Measurements from ENCODE around the gene NCAPG2.

Gene NCAPG2

GRCh38 chr7:158585721-158586498, 118.7 kb downstream of the NCAPG2 start:
- no peak overlapping the region for H3K27ac ChIP-seq (ENCODE audit: low read depth, low read length)
- no peak overlapping the region for H3K9ac ChIP-seq (ENCODE audit: low read length in 5 of 5)
- H3K9me3 ChIP-seq (ENCODE audit: control insufficient read depth in 5 of 5, low read length in 5 of 5) = peaks cover 0 to 2% (median 0%) of the 10 kb centered on the region in 5 donors
- H3K36me3 ChIP-seq (ENCODE audit: control insufficient read depth in 5 of 5, insufficient read depth in 5 of 5, low read length in 5 of 5) = no peaks in the 10 kb centered on the region
- peaks cover 16 to 44% (median 33%) of the 10 kb centered on the region in 5 donors for H3K27me3 ChIP-seq (ENCODE audit: control insufficient read depth in 5 of 5, insufficient read depth in 4 of 5, low read length in 5 of 5)
- no peak overlapping the region for H3K4me3 ChIP-seq (ENCODE audit: low read depth in 1 of 5, low read length in 5 of 5)
- H3K4me1 ChIP-seq (ENCODE audit: control insufficient read depth in 5 of 5, insufficient read depth in 5 of 5, low read length in 5 of 5) = peaks cover 0 to 14% (median 10%) of the 10 kb centered on the region in 5 donors

- Histone ChIP-seq H3K27ac (ENCODE audit: low read depth, low read length) (no peak overlapping the region), H3K4me3 (ENCODE audit: low read depth in 1 of 5, low read length in 5 of 5) (no peak overlapping the region), H3K9me3 (ENCODE audit: control insufficient read depth in 5 of 5, low read length in 5 of 5) (peaks cover 10 to 14% (median 12%) of the 10 kb centered on the region in 5 donors), H3K9ac (ENCODE audit: low read length in 5 of 5) (no peak overlapping the region), H3K36me3 (ENCODE audit: control insufficient read depth in 5 of 5, insufficient read depth in 5 of 5, low read length in 5 of 5) (no peaks in the 10 kb centered on the region), H3K4me1 (ENCODE audit: control insufficient read depth in 5 of 5, insufficient read depth in 5 of 5, low read length in 5 of 5) (peaks cover 0 to 14% (median 10%) of the 10 kb centered on the region in 5 donors), H3K27me3 (ENCODE audit: control insufficient read depth in 5 of 5, insufficient read depth in 4 of 5, low read length in 5 of 5) (peaks cover 16 to 44% (median 36%) of the 10 kb centered on the region in 5 donors)
These were observed 120.2 kb downstream of the NCAPG2 start for GRCh38 chr7:158584407-158584806.

GRCh38 chr7:158583810-158584209, 120.8 kb downstream of the NCAPG2 start:
- Histone ChIP-seq H3K27me3 (ENCODE audit: control insufficient read depth in 5 of 5, insufficient read depth in 4 of 5, low read length in 5 of 5) (peaks cover 16 to 44% (median 36%) of the 10 kb centered on the region in 5 donors), H3K27ac (ENCODE audit: low read depth, low read length) (no peak overlapping the region), H3K9me3 (ENCODE audit: control insufficient read depth in 5 of 5, low read length in 5 of 5) (peaks cover 12 to 18% (median 16%) of the 10 kb centered on the region in 5 donors), H3K36me3 (ENCODE audit: control insufficient read depth in 5 of 5, insufficient read depth in 5 of 5, low read length in 5 of 5) (no peaks in the 10 kb centered on the region), H3K4me3 (ENCODE audit: low read depth in 1 of 5, low read length in 5 of 5) (no peak overlapping the region), H3K9ac (ENCODE audit: low read length in 5 of 5) (no peak overlapping the region), H3K4me1 (ENCODE audit: control insufficient read depth in 5 of 5, insufficient read depth in 5 of 5, low read length in 5 of 5) (peaks cover 0 to 14% (median 10%) of the 10 kb centered on the region in 5 donors)

GRCh38 chr7:158583143-158583542, 121.5 kb downstream of the NCAPG2 start:
- H3K27ac ChIP-seq (ENCODE audit: low read depth, low read length) = no peak overlapping the region
- no peaks in the 10 kb centered on the region for H3K36me3 ChIP-seq (ENCODE audit: control insufficient read depth in 5 of 5, insufficient read depth in 5 of 5, low read length in 5 of 5)
- no peak overlapping the region for H3K9ac ChIP-seq (ENCODE audit: low read length in 5 of 5)
- peaks cover 12 to 18% (median 16%) of the 10 kb centered on the region in 5 donors for H3K9me3 ChIP-seq (ENCODE audit: control insufficient read depth in 5 of 5, low read length in 5 of 5)
- H3K4me3 ChIP-seq (ENCODE audit: low read depth in 1 of 5, low read length in 5 of 5) = no peak overlapping the region
- peaks cover 0 to 12% (median 8%) of the 10 kb centered on the region in 5 donors for H3K4me1 ChIP-seq (ENCODE audit: control insufficient read depth in 5 of 5, insufficient read depth in 5 of 5, low read length in 5 of 5)
- H3K27me3 ChIP-seq (ENCODE audit: control insufficient read depth in 5 of 5, insufficient read depth in 4 of 5, low read length in 5 of 5) = peaks cover 16 to 39% (median 34%) of the 10 kb centered on the region in 5 donors

GRCh38 chr7:158582089-158582456, 122.5 kb downstream of the NCAPG2 start:
- Histone ChIP-seq H3K27me3 (ENCODE audit: control insufficient read depth in 5 of 5, insufficient read depth in 4 of 5, low read length in 5 of 5) (peaks cover 16 to 39% (median 34%) of the 10 kb centered on the region in 5 donors), H3K27ac (ENCODE audit: low read depth, low read length) (no peak overlapping the region)

GRCh38 chr7:158581440-158582088, 123.0 kb downstream of the NCAPG2 start:
- no peak overlapping the region for H3K27ac ChIP-seq (ENCODE audit: low read depth, low read length)
- H3K36me3 ChIP-seq (ENCODE audit: control insufficient read depth in 5 of 5, insufficient read depth in 5 of 5, low read length in 5 of 5) = no peaks in the 10 kb centered on the region
- H3K4me3 ChIP-seq (ENCODE audit: low read depth in 1 of 5, low read length in 5 of 5) = no peak overlapping the region
- H3K27me3 ChIP-seq (ENCODE audit: control insufficient read depth in 5 of 5, insufficient read depth in 4 of 5, low read length in 5 of 5) = peaks cover 16 to 38% (median 34%) of the 10 kb centered on the region in 5 donors
- peaks cover 0 to 8% (median 5%) of the 10 kb centered on the region in 5 donors for H3K4me1 ChIP-seq (ENCODE audit: control insufficient read depth in 5 of 5, insufficient read depth in 5 of 5, low read length in 5 of 5)
- H3K9ac ChIP-seq (ENCODE audit: low read length in 5 of 5) = no peak overlapping the region
- H3K9me3 ChIP-seq (ENCODE audit: control insufficient read depth in 5 of 5, low read length in 5 of 5) = peaks cover 12 to 21% (median 17%) of the 10 kb centered on the region in 5 donors

More at GRCh38 chr7:158582089-158582456, 122.5 kb downstream of the NCAPG2 start:
- peaks cover 0 to 12% (median 8%) of the 10 kb centered on the region in 5 donors for H3K4me1 ChIP-seq (ENCODE audit: control insufficient read depth in 5 of 5, insufficient read depth in 5 of 5, low read length in 5 of 5)
- peaks cover 12 to 21% (median 17%) of the 10 kb centered on the region in 5 donors for H3K9me3 ChIP-seq (ENCODE audit: control insufficient read depth in 5 of 5, low read length in 5 of 5)
- no peaks in the 10 kb centered on the region for H3K36me3 ChIP-seq (ENCODE audit: control insufficient read depth in 5 of 5, insufficient read depth in 5 of 5, low read length in 5 of 5)
- H3K4me3 ChIP-seq (ENCODE audit: low read depth in 1 of 5, low read length in 5 of 5) = no peak overlapping the region
- no peak overlapping the region for H3K9ac ChIP-seq (ENCODE audit: low read length in 5 of 5)
